OCI-LY7 (cell line): ENCODE results near the gene TGFBR2. TPM values are rescaled to one million over a fixed set of nuclear protein-coding genes. Genes with fewer than 3 reads are reported as not detected.

Experiments
- BruUV-seq: library from RNA; stranded (reverse); fragments of 400-500 nt; replicated peaks from 2 replicates; lab custom pipeline; 2021; lab: Mats Ljungman, UMichigan
- CTCF ChIA-PET: fragments of 300-600 bp; sonication (Branson Sonifier 250); formaldehyde crosslinking; loops from one replicate; lab custom pipeline; 2022; ENCODE audit warnings: antibody characterized with exemption; ENCODE audit not compliant: unreplicated experiment; lab: Charles Lee
- POLR2A ChIA-PET: fragments of 300-600 bp; sonication (Branson Sonifier 250); formaldehyde crosslinking; loops from one replicate; lab custom pipeline; 2022; ENCODE audit warnings: antibody characterized with exemption; lab: Charles Lee
- DNase-seq: peaks from one replicate; pipeline ENCODE4 v3.0.0-alpha.2; 2015; ENCODE audit warnings: low spot score
- H2AFZ ChIP-seq: fragments of 200-600 bp; sonication (generic), shearing (Covaris generic); 2 replicates; pipeline ENCODE4 v1.6.1; 2014; ENCODE audit warnings: mild to moderate bottlenecking, antibody characterized with exemption, low read length, moderate library complexity
- H3K27ac ChIP-seq: fragments of 200-600 bp; sonication (generic); 2 replicates; pipeline ENCODE4 v1.5.1; 2014; ENCODE audit warnings: mixed run types, low read depth, mild to moderate bottlenecking, moderate library complexity, low read length, inconsistent platforms; ENCODE audit not compliant: poor library complexity, severe bottlenecking
- H3K36me3 ChIP-seq: fragments of 200-600 bp; sonication (generic); 2 replicates; pipeline ENCODE4 v1.6.1; 2014; ENCODE audit warnings: mild to moderate bottlenecking, antibody characterized with exemption, low read length, moderate library complexity, mixed read lengths; ENCODE audit not compliant: insufficient read depth
- H3K4me1 ChIP-seq: fragments of 200-600 bp; sonication (generic); 2 replicates; pipeline ENCODE4 v1.5.1; 2014; ENCODE audit warnings: mild to moderate bottlenecking, low read length; ENCODE audit not compliant: insufficient read depth, poor library complexity, severe bottlenecking
- H3K4me2 ChIP-seq: fragments of 200-600 bp; sonication (generic); 2 replicates; pipeline ENCODE4 v1.6.1; 2014; ENCODE audit warnings: mild to moderate bottlenecking, low read length
- H3K4me3 ChIP-seq: fragments of 200-600 bp; sonication (generic); 2 replicates; pipeline ENCODE4 v1.5.1; 2014; ENCODE audit warnings: mild to moderate bottlenecking, low read depth, low read length; ENCODE audit not compliant: poor library complexity, severe bottlenecking
- H3K79me2 ChIP-seq: fragments of 200-600 bp; sonication (generic); 2 replicates; pipeline ENCODE4 v1.6.1; 2016; ENCODE audit warnings: low read depth, mild to moderate bottlenecking, low read length, moderate library complexity, mixed read lengths; ENCODE audit not compliant: insufficient read depth
- H3K9me2 ChIP-seq: fragments of 200-600 bp; sonication (generic); 2 replicates; pipeline ENCODE4 v1.6.1; 2016; ENCODE audit warnings: mild to moderate bottlenecking, low read length, mixed read lengths; ENCODE audit not compliant: insufficient read depth
- H3K9me3 ChIP-seq: fragments of 200-600 bp; sonication (generic); 2 replicates; pipeline ENCODE4 v1.6.1; 2014; ENCODE audit warnings: mild to moderate bottlenecking, mixed run types, low read length, mixed read lengths
- H4K20me1 ChIP-seq: fragments of 200-600 bp; sonication (generic); 2 replicates; pipeline ENCODE4 v1.6.1; 2014; ENCODE audit warnings: mild to moderate bottlenecking, antibody characterized with exemption, low read length, moderate library complexity, mixed read lengths; ENCODE audit not compliant: insufficient read depth
- CTCF ChIP-seq: fragments of 200-600 bp; sonication (generic); conservative IDR thresholded peaks from 2 replicates; pipeline ENCODE4 v1.5.1; 2014; ENCODE audit warnings: mild to moderate bottlenecking, antibody characterized with exemption, low read length, moderate library complexity, mixed read lengths
- EZH2phosphoT487 ChIP-seq: fragments of 200-600 bp; sonication (generic); IDR thresholded peaks from 2 replicates; pipeline ENCODE4 v1.6.1; 2018; ENCODE audit warnings: low read depth, borderline replicate concordance, mild to moderate bottlenecking, mixed run types, antibody characterized with exemption, low read length, moderate library complexity, mixed read lengths
- intact Hi-C: fragments of 100-400 bp; cut with micrococcal nuclease; formaldehyde crosslinking; loops from one replicate; pipeline ENCODE4 v1.10.0; 2022; ENCODE audit not compliant: unreplicated experiment
- total RNA-seq, 2 experiments: library from RNA; depleted of rRNA in 1 of 2; stranded (reverse); fragments of >200 nt in 1 of 2; shearing (Covaris generic) in 1 of 2; gene quantifications; 2 replicates each; pipeline ENCODE4 v1.2.3, GENCODE V29; 2014 to 2022

TGFBR2 gene
- total RNA-seq, 2 experiments from 2014 or later, result 25.2 to 28.1 TPM

GRCh38 chr3:30680789-30681648, 74.6 kb downstream of the TGFBR2 start:
- ChIA-PET POLR2A (no interaction called here), CTCF (no interaction called here)
- no peaks in the 10 kb centered on the region for H3K4me1 ChIP-seq
- H4K20me1 ChIP-seq, result no peaks in the 10 kb centered on the region
- intact Hi-C loops, result no loop called here
- H3K9me3 ChIP-seq, result no peaks in the 10 kb centered on the region
- H3K27ac ChIP-seq, result no peak overlapping the region
- H3K4me2 ChIP-seq, result no peak overlapping the region
- no peaks in the 10 kb centered on the region for H3K9me2 ChIP-seq
- TF ChIP-seq EZH2phosphoT487 (no peak), CTCF (no peak)
- no peak overlapping the region for H3K4me3 ChIP-seq
- H2AFZ ChIP-seq, result no peak overlapping the region
- BruUV-seq, result no TSS peak
- no peak for DNase-seq
- no peaks in the 10 kb centered on the region for H3K79me2 ChIP-seq
- peaks cover 86% of the 10 kb centered on the region for H3K36me3 ChIP-seq

- TF ChIP-seq EZH2phosphoT487 (no peak), CTCF (no peak)
- no peak for DNase-seq
- H3K9me2 ChIP-seq, result no peaks in the 10 kb centered on the region
- no peaks in the 10 kb centered on the region for H3K4me1 ChIP-seq
- H3K36me3 ChIP-seq, result peaks cover 85% of the 10 kb centered on the region
- CTCF ChIA-PET, result interaction anchor here (0.9 kb wide), 1 partner anchor 10 kb away, joined by 4 read pairs; no protein-coding TSS in a partner anchor
- H2AFZ ChIP-seq, result no peak overlapping the region
- no peak overlapping the region for H3K4me3 ChIP-seq
- no peak overlapping the region for H3K27ac ChIP-seq
- H3K79me2 ChIP-seq, result no peaks in the 10 kb centered on the region
- H3K9me3 ChIP-seq, result no peaks in the 10 kb centered on the region
- H4K20me1 ChIP-seq, result no peaks in the 10 kb centered on the region
- BruUV-seq, result no TSS peak
- H3K4me2 ChIP-seq, result no peak overlapping the region
- POLR2A ChIA-PET, result interaction anchor here (1.4 kb wide), 1 partner anchor 10 kb away, joined by 6 read pairs; no protein-coding TSS in a partner anchor
- intact Hi-C loops, result no loop called here
Measured at GRCh38 chr3:30681649-30682211, 75.3 kb downstream of the TGFBR2 start.
